H9 (cell line): ENCODE measurements around the gene MCF2L. TPM values are rescaled to one million over a fixed set of nuclear protein-coding genes. Genes with fewer than 3 reads are reported as not detected.

Source experiments
- DNase-seq: peaks from one replicate; pipeline ENCODE4 v3.0.0-alpha.2; 2017
- H2AFZ ChIP-seq: one replicate; pipeline ENCODE4 v1.6.1; 2013; ENCODE audit warnings: mild to moderate bottlenecking, low read length, control low read depth, moderate library complexity
- H2AK5ac ChIP-seq: 2 replicates; pipeline ENCODE4 v1.6.1; 2013; ENCODE audit warnings: low read length, control low read depth, mixed read lengths; ENCODE audit not compliant: insufficient read length
- H2BK120ac ChIP-seq: one replicate; pipeline ENCODE4 v1.6.1; 2013; ENCODE audit warnings: low read depth, mild to moderate bottlenecking, low read length, control low read depth, inconsistent platforms; ENCODE audit not compliant: poor library complexity, severe bottlenecking
- H2BK12ac ChIP-seq: 2 replicates; pipeline ENCODE4 v1.6.1; 2013; ENCODE audit warnings: low read length, control low read depth, mixed read lengths, low read depth; ENCODE audit not compliant: insufficient read length
- H2BK15ac ChIP-seq: 2 replicates; pipeline ENCODE4 v1.6.1; 2013; ENCODE audit warnings: low read depth, low read length, control low read depth
- H2BK20ac ChIP-seq: one replicate; pipeline ENCODE4 v1.6.1; 2013; ENCODE audit warnings: low read depth, mild to moderate bottlenecking, low read length, control low read depth, inconsistent platforms; ENCODE audit not compliant: poor library complexity, severe bottlenecking
- H2BK5ac ChIP-seq: 2 replicates; pipeline ENCODE4 v1.6.1; 2013; ENCODE audit warnings: low read length, control low read depth, mixed read lengths; ENCODE audit not compliant: insufficient read length
- H3K14ac ChIP-seq: 2 replicates; pipeline ENCODE4 v1.6.1; 2013; ENCODE audit warnings: low read length, control low read depth; ENCODE audit not compliant: insufficient read depth
- H3K18ac ChIP-seq: 2 replicates; pipeline ENCODE4 v1.6.1; 2013; ENCODE audit warnings: low read depth, mild to moderate bottlenecking, mixed read lengths, low read length, control low read depth; ENCODE audit not compliant: insufficient read length
- H3K23ac ChIP-seq: 2 replicates; pipeline ENCODE4 v1.6.1; 2013; ENCODE audit warnings: low read length, control low read depth, mixed read lengths, low read depth; ENCODE audit not compliant: insufficient read length
- H3K23me2 ChIP-seq: 2 replicates; pipeline ENCODE4 v1.6.1; 2013; ENCODE audit warnings: low read depth, mild to moderate bottlenecking, mixed read lengths, low read length, control low read depth; ENCODE audit not compliant: insufficient read length, poor library complexity, severe bottlenecking
- H3K27ac ChIP-seq: 2 replicates; pipeline ENCODE4 v1.5.1; 2013; ENCODE audit warnings: low read length, control low read depth, mixed read lengths, low read depth; ENCODE audit not compliant: insufficient read length
- H3K27me3 ChIP-seq: 2 replicates; pipeline ENCODE4 v1.6.1; 2013; ENCODE audit warnings: low read length, control low read depth, inconsistent platforms; ENCODE audit not compliant: insufficient read depth
- H3K4ac ChIP-seq: 2 replicates; pipeline ENCODE4 v1.6.1; 2013; ENCODE audit warnings: low read depth, mild to moderate bottlenecking, control low read depth, inconsistent platforms, low read length, moderate library complexity
- H3K4me1 ChIP-seq: 2 replicates; pipeline ENCODE4 v1.6.1; 2013; ENCODE audit warnings: low read length, control low read depth, inconsistent platforms; ENCODE audit not compliant: insufficient read depth
- H3K4me2 ChIP-seq: 2 replicates; pipeline ENCODE4 v1.6.1; 2013; ENCODE audit warnings: low read length, control low read depth, mixed read lengths; ENCODE audit not compliant: insufficient read length, insufficient read depth
- H3K56ac ChIP-seq: 2 replicates; pipeline ENCODE4 v1.6.1; 2013; ENCODE audit warnings: low read depth, mild to moderate bottlenecking, mixed read lengths, low read length, control low read depth; ENCODE audit not compliant: insufficient read length
- H3K79me1 ChIP-seq: 2 replicates; pipeline ENCODE4 v1.6.1; 2013; ENCODE audit warnings: low read depth, mild to moderate bottlenecking, moderate library complexity, low read length, control low read depth, inconsistent platforms; ENCODE audit not compliant: insufficient read depth, poor library complexity, severe bottlenecking
- H3K79me2 ChIP-seq: 2 replicates; pipeline ENCODE4 v1.6.1; 2013; ENCODE audit warnings: low read length, control low read depth, inconsistent platforms; ENCODE audit not compliant: insufficient read depth
- H3K9ac ChIP-seq: 2 replicates; pipeline ENCODE4 v1.6.1; 2013; ENCODE audit warnings: low read length, control low read depth, mixed read lengths; ENCODE audit not compliant: insufficient read length; ENCODE audit errors: extremely low read depth
- H3K9me3 ChIP-seq: one replicate; pipeline ENCODE4 v1.6.1; 2013; ENCODE audit warnings: low read depth, low read length, inconsistent platforms; ENCODE audit not compliant: control insufficient read depth
- H3T11ph ChIP-seq: one replicate; pipeline ENCODE4 v1.6.1; 2013; ENCODE audit warnings: mild to moderate bottlenecking, low read length, control low read depth, inconsistent platforms
- H4K20me1 ChIP-seq: one replicate; pipeline ENCODE4 v1.6.1; 2013; ENCODE audit not compliant: control insufficient read depth, insufficient read length, insufficient read depth
- H4K5ac ChIP-seq: 2 replicates; pipeline ENCODE4 v1.6.1; 2013; ENCODE audit warnings: low read depth, mild to moderate bottlenecking, mixed read lengths, low read length, control low read depth; ENCODE audit not compliant: insufficient read length
- H4K8ac ChIP-seq: replicated peaks from 2 replicates; pipeline ENCODE4 v1.6.1; 2013; ENCODE audit warnings: low read length, control low read depth, mixed read lengths, low read depth; ENCODE audit not compliant: insufficient read length
- H4K91ac ChIP-seq: 2 replicates; pipeline ENCODE4 v1.6.1; 2013; ENCODE audit warnings: low read depth, mild to moderate bottlenecking, moderate library complexity, mixed read lengths, low read length, control low read depth; ENCODE audit not compliant: insufficient read length
- H3K27ac Mint-ChIP-seq, 3 experiments: 2 replicates in 2 of 3; 3 replicates in 1 of 3; pipeline ENCODE4 v1.8.0; 2020 to 2021; ENCODE audit warnings: mixed read lengths in 3 of 3, mild to moderate bottlenecking in 1 of 3, moderate library complexity in 1 of 3
- H3K27me3 Mint-ChIP-seq: 2 replicates; pipeline ENCODE4 v1.8.0; 2021; ENCODE audit warnings: low read depth, mild to moderate bottlenecking, moderate library complexity, mixed read lengths
- H3K36me3 Mint-ChIP-seq, 3 experiments: 2 replicates in 2 of 3; 3 replicates in 1 of 3; pipeline ENCODE4 v1.8.0; 2020 to 2021; ENCODE audit warnings: low read depth in 3 of 3, mixed read lengths in 3 of 3; ENCODE audit not compliant: insufficient read depth in 1 of 3
- H3K4me1 Mint-ChIP-seq, 2 experiments: 2 replicates each; pipeline ENCODE4 v1.8.0; 2020; ENCODE audit warnings: mixed read lengths in 2 of 2
- H3K4me3 Mint-ChIP-seq, 2 experiments: 2 replicates in 1 of 2; 3 replicates in 1 of 2; pipeline ENCODE4 v1.8.0; 2020 to 2021; ENCODE audit warnings: mild to moderate bottlenecking in 2 of 2, mixed read lengths in 2 of 2, moderate library complexity in 1 of 2
- H3K9me3 Mint-ChIP-seq, 2 experiments: 2 replicates in 1 of 2; 3 replicates in 1 of 2; pipeline ENCODE4 v1.8.0; 2020; ENCODE audit warnings: mild to moderate bottlenecking in 2 of 2, mixed read lengths in 2 of 2, moderate library complexity in 1 of 2
- CTCF ChIP-seq: fragments of 200-600 bp; sonication (generic); conservative IDR thresholded peaks from 3 replicates; pipeline ENCODE4 v1.8.0; 2021; ENCODE audit warnings: antibody characterized with exemption, mild to moderate bottlenecking
- WGBS: extraction: QIAGEN DNeasy Blood & Tissue Kit; methylation state at CpG from one replicate; pipeline ENCODE4 v1.1.7; 2013; ENCODE audit warnings: missing lambda C conversion rate, low lambda C conversion rate, mixed read lengths; ENCODE audit not compliant: insufficient read length; ENCODE audit errors: extremely low coverage; 5-methylcytosine and 5-hydroxymethylcytosine counted together
- total RNA-seq: library from RNA; stranded (reverse); gene quantifications from 2 replicates; pipeline ENCODE4 v1.2.1, GENCODE V29; 2021

Gene MCF2L
- total RNA-seq, 1 experiment from 2014 or later, result 18.5 TPM

DNA sequence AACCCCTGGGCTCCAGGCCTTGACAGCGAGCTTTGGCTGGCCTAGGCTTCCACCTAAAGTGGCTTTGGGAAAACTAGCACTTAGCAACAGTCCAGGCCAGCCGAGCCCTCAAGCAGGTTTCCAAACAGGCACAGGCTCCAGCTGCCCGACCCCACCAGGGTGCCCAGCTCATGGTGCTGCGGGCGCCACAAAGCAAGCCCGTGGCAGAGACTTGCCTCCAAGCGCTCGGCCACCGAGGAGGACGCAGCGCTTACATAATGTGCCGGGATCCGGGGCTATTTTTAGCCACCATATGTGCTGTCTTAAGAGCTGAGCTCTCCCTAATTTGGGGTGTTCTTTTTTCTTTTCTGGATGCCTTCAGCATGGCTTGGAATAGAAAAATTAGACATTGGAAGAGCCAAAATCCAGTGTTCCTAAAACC is 80.5 kb downstream of the MCF2L start:
- Histone ChIP-seq H3K14ac (no peak overlapping the region; the same call in 1 of the 2 replicates), H3K27ac (no peak overlapping the region), H3K23me2 (no peaks in the 10 kb centered on the region), H3K4ac (no peak overlapping the region), H4K8ac (no peak overlapping the region), H2BK5ac (no peak overlapping the region), H3K4me1 (no peaks in the 10 kb centered on the region), H4K5ac (no peak overlapping the region), H3K79me1 (no peaks in the 10 kb centered on the region), H3K27me3 (no peaks in the 10 kb centered on the region), H4K91ac (no peak overlapping the region), H3K18ac (no peak overlapping the region), H3K4me2 (no peak overlapping the region), H3K9ac (no peak overlapping the region), H3T11ph (no peak overlapping the region), H3K9me3 (no peaks in the 10 kb centered on the region), H3K56ac (no peak overlapping the region), H2AK5ac (no peak overlapping the region), H2BK15ac (no peak overlapping the region), H2BK120ac (no peak overlapping the region), H4K20me1 (no peaks in the 10 kb centered on the region), H2BK12ac (no peak overlapping the region), H3K23ac (no peak overlapping the region), H3K79me2 (no peaks in the 10 kb centered on the region), H2BK20ac (no peak overlapping the region), H2AFZ (no peak overlapping the region)
- H3K4me3 Mint-ChIP-seq, result no peak overlapping the region
- no peak overlapping the region for H3K27ac Mint-ChIP-seq
- no peaks in the 10 kb centered on the region; a peak in 1 of 5 replicates for H3K9me3 Mint-ChIP-seq
- no peak for TF ChIP-seq CTCF
- no peaks in the 10 kb centered on the region; a peak in 1 of 7 replicates for H3K36me3 Mint-ChIP-seq
- no peak for DNase-seq
- peaks cover 0 to 14% of the 10 kb centered on the region in 2 experiments; a peak in 3 of 4 replicates for H3K4me1 Mint-ChIP-seq
- H3K27me3 Mint-ChIP-seq, result no peaks in the 10 kb centered on the region; the same call in 1 of the 2 replicates
- no CpG with 5 or more reads among the region's 13 CpGs for WGBS
